OCI-LY1 (cell line): ENCODE results near the gene ARL5C.
A peak's percentile ranks its signal among the peaks of the same experiment; 100 is the strongest.

Experiments
- H2AFZ ChIP-seq: fragments of 200-600 bp; sonication (generic), shearing (Covaris generic); 2 replicates; pipeline ENCODE4 v1.6.0; 2014; ENCODE audit warnings: antibody characterized with exemption, mild to moderate bottlenecking, low read length
- H3F3A ChIP-seq: fragments of 200-600 bp; sonication (generic), shearing (Covaris generic); 2 replicates; pipeline ENCODE4 v1.6.0; 2014; ENCODE audit warnings: mild to moderate bottlenecking, antibody characterized with exemption, low read length, moderate library complexity; ENCODE audit not compliant: insufficient read depth
- H3K27ac ChIP-seq: fragments of 200-600 bp; sonication (generic); 2 replicates; pipeline ENCODE4 v1.5.1; 2014; ENCODE audit warnings: low read length, mixed run types, mild to moderate bottlenecking, low read depth; ENCODE audit not compliant: poor library complexity, severe bottlenecking
- H3K27me3 ChIP-seq: fragments of 200-600 bp; sonication (generic); 2 replicates; pipeline ENCODE4 v1.6.0; 2014; ENCODE audit warnings: antibody characterized with exemption, mild to moderate bottlenecking, low read length, moderate library complexity; ENCODE audit not compliant: insufficient read depth
- H3K36me3 ChIP-seq: fragments of 200-600 bp; sonication (generic); 2 replicates; pipeline ENCODE4 v1.6.1; 2014; ENCODE audit warnings: mild to moderate bottlenecking, antibody characterized with exemption, low read length, moderate library complexity, mixed read lengths; ENCODE audit not compliant: insufficient read depth
- H3K4me1 ChIP-seq: fragments of 200-600 bp; sonication (generic); 2 replicates; pipeline ENCODE4 v1.5.1; 2014; ENCODE audit warnings: mild to moderate bottlenecking, low read length, moderate library complexity; ENCODE audit not compliant: insufficient read depth, severe bottlenecking
- H3K4me2 ChIP-seq: fragments of 200-600 bp; sonication (generic), shearing (Covaris generic); 2 replicates; pipeline ENCODE4 v1.6.1; 2014; ENCODE audit warnings: low read length
- H3K4me3 ChIP-seq: fragments of 200-600 bp; sonication (generic); 2 replicates; pipeline ENCODE4 v1.5.1; 2014; ENCODE audit warnings: low read length, low read depth, mild to moderate bottlenecking, mixed read lengths; ENCODE audit not compliant: poor library complexity, severe bottlenecking
- H3K79me2 ChIP-seq: fragments of 200-600 bp; shearing (Covaris generic); 2 replicates; pipeline ENCODE4 v1.6.1; 2016; ENCODE audit warnings: mixed run types, low read length, mixed read lengths; ENCODE audit not compliant: insufficient read depth
- H3K9ac ChIP-seq: fragments of 200-600 bp; sonication (generic), shearing (Covaris generic); 2 replicates; pipeline ENCODE4 v1.6.1; 2014; ENCODE audit warnings: mild to moderate bottlenecking, low read length, mixed read lengths
- H3K9me2 ChIP-seq: fragments of 200-600 bp; sonication (generic), shearing (Covaris generic); 2 replicates; pipeline ENCODE4 v1.6.1; 2014; ENCODE audit warnings: low read depth, mild to moderate bottlenecking, low read length, mixed read lengths
- H3K9me3 ChIP-seq: fragments of 200-600 bp; shearing (Covaris generic); 2 replicates; pipeline ENCODE4 v1.6.1; 2014; ENCODE audit warnings: low read length, mixed read lengths
- H4K20me1 ChIP-seq: fragments of 200-600 bp; sonication (generic), shearing (Covaris generic); 2 replicates; pipeline ENCODE4 v1.6.0; 2016; ENCODE audit warnings: mild to moderate bottlenecking, low read length; ENCODE audit not compliant: insufficient read depth
- CTCF ChIP-seq: fragments of 200-600 bp; sonication (generic), shearing (Covaris generic); IDR thresholded peaks from 2 replicates; pipeline ENCODE4 v1.5.1; 2017; ENCODE audit warnings: mild to moderate bottlenecking, antibody characterized with exemption, low read length, moderate library complexity, mixed read lengths
- EZH2 ChIP-seq: fragments of 200-600 bp; sonication (generic), shearing (Covaris generic); IDR thresholded peaks from 2 replicates; pipeline ENCODE4 v1.8.0; 2017; ENCODE audit warnings: borderline replicate concordance, mixed run types, mild to moderate bottlenecking, antibody characterized with exemption, low read length, moderate library complexity, mixed read lengths

The ARL5C gene

GRCh38 chr17:39164675-39165143, 1.3 kb downstream of the ARL5C start:
- Histone ChIP-seq H3K9ac (peak overlapping the region; percentile 50; the same call in 1 of the 2 replicates), H3K9me3 (no peaks in the 10 kb centered on the region), H3K9me2 (no peaks in the 10 kb centered on the region), H3K4me1 (peaks cover 6% of the 10 kb centered on the region), H3K36me3 (no peaks in the 10 kb centered on the region), H3K4me2 (peak overlapping the region; percentile 77), H4K20me1 (no peaks in the 10 kb centered on the region), H3K27me3 (no peaks in the 10 kb centered on the region; the same call in none of the 2 replicates), H3K4me3 (peak overlapping the region; percentile 59), H3K27ac (no peak overlapping the region), H3F3A (no peaks in the 10 kb centered on the region), H3K79me2 (no peaks in the 10 kb centered on the region), H2AFZ (no peak overlapping the region)
- TF ChIP-seq CTCF = peak; percentile 84
- TF ChIP-seq EZH2 = no peak

- no peaks in the 10 kb centered on the region for H3K9me3 ChIP-seq
- H3K9ac ChIP-seq = no peak overlapping the region
- no peaks in the 10 kb centered on the region for H4K20me1 ChIP-seq
- H3K79me2 ChIP-seq = no peaks in the 10 kb centered on the region
- H3K27ac ChIP-seq = no peak overlapping the region
- H3K4me1 ChIP-seq = peaks cover 6% of the 10 kb centered on the region
- no peaks in the 10 kb centered on the region for H3K36me3 ChIP-seq
- no peaks in the 10 kb centered on the region for H3K9me2 ChIP-seq
- H3K27me3 ChIP-seq = no peaks in the 10 kb centered on the region; the same call in none of the 2 replicates
- TF ChIP-seq EZH2 (no peak), CTCF (no peak)
- no peak overlapping the region for H3K4me2 ChIP-seq
- no peak overlapping the region for H3K4me3 ChIP-seq
- H3F3A ChIP-seq = no peaks in the 10 kb centered on the region
- H2AFZ ChIP-seq = no peak overlapping the region
These were observed 4.0 kb downstream of the ARL5C start for GRCh38 chr17:39161962-39162361.

GRCh38 chr17:39158623-39159022, 7.3 kb downstream of the ARL5C start:
- H3K4me3 ChIP-seq = no peak overlapping the region
- no peak overlapping the region for H2AFZ ChIP-seq
- no peaks in the 10 kb centered on the region for H3K36me3 ChIP-seq
- H3F3A ChIP-seq = no peaks in the 10 kb centered on the region
- no peaks in the 10 kb centered on the region for H3K9me3 ChIP-seq
- H3K9me2 ChIP-seq = no peaks in the 10 kb centered on the region
- H3K27ac ChIP-seq = no peak overlapping the region
- TF ChIP-seq CTCF (no peak), EZH2 (no peak)
- H3K27me3 ChIP-seq = no peaks in the 10 kb centered on the region; the same call in 1 of the 2 replicates
- H3K4me2 ChIP-seq = no peak overlapping the region
- no peaks in the 10 kb centered on the region for H3K79me2 ChIP-seq
- H3K9ac ChIP-seq = no peak overlapping the region
- H3K4me1 ChIP-seq = peaks cover 10% of the 10 kb centered on the region
- no peaks in the 10 kb centered on the region for H4K20me1 ChIP-seq
